GM12891 (cell line): ENCODE data around the gene LRRC15.

ENCODE experiments used
- PAX5 ChIP-seq: IDR thresholded peaks from 2 replicates; pipeline ENCODE4 v1.6.1; 2011; ENCODE audit warnings: low read length, moderate library complexity, mild to moderate bottlenecking; ENCODE audit not compliant: insufficient read depth, severe bottlenecking
- POLR2A ChIP-seq: IDR thresholded peaks from 2 replicates; pipeline ENCODE4 v1.6.1; 2011; ENCODE audit warnings: low read depth, low read length, control low read depth
- POLR2AphosphoS5 ChIP-seq: IDR thresholded peaks from 2 replicates; pipeline ENCODE4 v1.6.1; 2011; ENCODE audit warnings: low read depth, low read length, control low read depth

- TF ChIP-seq PAX5 (no peak), POLR2A (no peak), POLR2AphosphoS5 (no peak)
These were observed 55.8 kb downstream of the LRRC15 start for GRCh38 chr3:194313560-194314387.
